HEK293T (cell line): Measurements from ENCODE around the gene ZCCHC24.

Source experiments
- CTCF ChIA-PET: fragments of 350-600 bp; formaldehyde crosslinking; extraction: SDS; loops from one replicate; lab custom pipeline; 2021; ENCODE audit warnings: antibody characterized with exemption, inconsistent platforms; lab: Yijun Ruan, JAX
- POLR2A ChIA-PET: fragments of 350-600 bp; formaldehyde crosslinking; extraction: SDS; loops from one replicate; lab custom pipeline; 2020; ENCODE audit warnings: antibody characterized with exemption, inconsistent platforms; lab: Yijun Ruan, JAX
- DNase-seq: peaks from one replicate; pipeline ENCODE4 v3.0.0; 2012; ENCODE audit warnings: mixed read lengths; ENCODE audit errors: extremely low spot score
- ARNT ChIP-seq: fragments of 450-650 bp; IDR thresholded peaks from 2 replicates; pipeline ENCODE4 v1.6.1; 2017; ENCODE audit warnings: mild to moderate bottlenecking
- BHLHE40 ChIP-seq: fragments of 450-650 bp; IDR thresholded peaks from 2 replicates; pipeline ENCODE4 v1.6.1; 2016; ENCODE audit warnings: mild to moderate bottlenecking, moderate library complexity, borderline replicate concordance
- CTBP1 ChIP-seq: fragments of 450-650 bp; IDR thresholded peaks from 2 replicates; pipeline ENCODE4 v1.6.1; 2016; ENCODE audit warnings: borderline replicate concordance
- ELF4 ChIP-seq: fragments of 450-650 bp; IDR thresholded peaks from 2 replicates; pipeline ENCODE4 v1.6.1; 2017; ENCODE audit warnings: antibody characterized with exemption
- FOXA1 ChIP-seq: fragments of 450-650 bp; IDR thresholded peaks from 2 replicates; pipeline ENCODE4 v1.6.1; 2016; ENCODE audit warnings: mild to moderate bottlenecking
- FOXK2 ChIP-seq: fragments of 450-650 bp; IDR thresholded peaks from 2 replicates; pipeline ENCODE4 v1.6.1; 2016; ENCODE audit warnings: mild to moderate bottlenecking
- FOXM1 ChIP-seq: fragments of 450-650 bp; IDR thresholded peaks from 2 replicates; pipeline ENCODE4 v1.6.1; 2017; ENCODE audit warnings: mild to moderate bottlenecking, borderline replicate concordance
- HDGF ChIP-seq: fragments of 450-650 bp; IDR thresholded peaks from 2 replicates; pipeline ENCODE4 v1.6.1; 2017; ENCODE audit warnings: antibody characterized with exemption, borderline replicate concordance
- L3MBTL2 ChIP-seq: fragments of 450-650 bp; conservative IDR thresholded peaks from 2 replicates; pipeline ENCODE4 v1.6.1; 2016; ENCODE audit warnings: mild to moderate bottlenecking
- LEF1 ChIP-seq: fragments of 450-650 bp; IDR thresholded peaks from 2 replicates; pipeline ENCODE4 v1.6.1; 2017; ENCODE audit warnings: mild to moderate bottlenecking, borderline replicate concordance
- NFRKB ChIP-seq: fragments of 450-650 bp; IDR thresholded peaks from 2 replicates; pipeline ENCODE4 v1.6.1; 2016; ENCODE audit warnings: mild to moderate bottlenecking, moderate library complexity
- SP1 ChIP-seq: fragments of 450-650 bp; IDR thresholded peaks from 2 replicates; pipeline ENCODE4 v1.6.1; 2017
- SUZ12 ChIP-seq: fragments of 450-650 bp; IDR thresholded peaks from 2 replicates; pipeline ENCODE4 v1.6.1; 2016; ENCODE audit warnings: mild to moderate bottlenecking
- TARDBP ChIP-seq: fragments of 450-650 bp; IDR thresholded peaks from 2 replicates; pipeline ENCODE4 v1.6.1; 2016
- ZNF384 ChIP-seq: fragments of 450-650 bp; IDR thresholded peaks from 2 replicates; pipeline ENCODE4 v1.6.1; 2016
- TF ChIP-seq, protein P1 (sequence below): fragments of 450-650 bp; IDR thresholded peaks from 2 replicates; pipeline ENCODE4 v1.6.1; 2016

Gene ZCCHC24

DNA sequence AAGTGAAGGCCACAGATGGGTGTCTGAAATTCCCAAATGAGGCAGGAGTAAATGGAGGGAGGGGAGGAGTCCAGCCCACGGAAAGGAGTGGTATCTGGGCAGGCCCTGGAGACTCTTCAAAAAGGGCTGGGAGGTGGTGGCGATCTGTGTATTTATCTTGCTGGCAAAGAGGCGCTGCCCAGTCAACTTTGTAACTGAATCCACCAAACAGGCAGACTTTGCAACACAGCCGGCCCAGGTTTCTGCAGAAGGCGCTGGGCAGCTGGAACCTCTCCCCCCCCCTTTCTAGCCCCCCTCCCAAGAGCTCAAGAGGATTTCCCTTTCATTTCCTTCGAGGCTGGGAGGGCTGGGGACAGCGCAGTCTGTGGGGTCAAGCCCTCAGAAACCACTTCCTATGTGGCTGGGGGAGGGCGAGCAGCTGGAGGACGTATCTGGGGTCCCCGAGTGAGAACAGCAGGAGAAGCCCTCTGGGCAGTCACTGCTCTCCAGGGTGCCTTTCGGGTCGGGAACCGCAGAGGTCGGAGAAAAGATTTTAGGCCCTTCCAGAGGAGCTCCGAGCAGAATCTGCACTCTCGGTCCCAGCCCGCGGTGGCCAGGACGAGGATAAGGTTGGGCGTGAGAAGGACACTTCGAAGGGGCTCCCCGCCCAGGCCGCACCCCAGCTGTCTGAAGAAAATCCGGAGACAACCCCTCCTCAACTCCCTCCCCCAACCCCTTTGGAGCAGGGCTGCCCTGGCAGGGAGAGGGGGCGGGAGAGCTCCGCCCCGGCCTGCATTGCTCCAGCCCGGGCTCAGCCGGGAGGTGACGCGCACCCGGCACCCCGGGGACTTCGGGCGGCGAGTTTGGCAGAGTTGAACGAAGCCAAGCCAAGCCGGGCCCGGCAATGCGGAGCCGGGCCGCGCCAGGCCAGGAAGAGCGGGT lies 965 bp downstream of the ZCCHC24 start:
- ChIA-PET CTCF (no interaction called here), POLR2A (interaction anchor here (0.7 to 2.7 kb wide), 4 partner anchors 9 to 99 kb away, joined by 3 to 11 read pairs (median 5); no protein-coding TSS in a partner anchor)
- DNase-seq: peak; percentile 57
- 0 out of 2 replicates have a peak, but pooled peaks have one; percentile 3 for TF ChIP-seq L3MBTL2
- TF ChIP-seq, protein P1, sequence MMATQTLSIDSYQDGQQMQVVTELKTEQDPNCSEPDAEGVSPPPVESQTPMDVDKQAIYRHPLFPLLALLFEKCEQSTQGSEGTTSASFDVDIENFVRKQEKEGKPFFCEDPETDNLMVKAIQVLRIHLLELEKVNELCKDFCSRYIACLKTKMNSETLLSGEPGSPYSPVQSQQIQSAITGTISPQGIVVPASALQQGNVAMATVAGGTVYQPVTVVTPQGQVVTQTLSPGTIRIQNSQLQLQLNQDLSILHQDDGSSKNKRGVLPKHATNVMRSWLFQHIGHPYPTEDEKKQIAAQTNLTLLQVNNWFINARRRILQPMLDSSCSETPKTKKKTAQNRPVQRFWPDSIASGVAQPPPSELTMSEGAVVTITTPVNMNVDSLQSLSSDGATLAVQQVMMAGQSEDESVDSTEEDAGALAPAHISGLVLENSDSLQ: no peak

DNA sequence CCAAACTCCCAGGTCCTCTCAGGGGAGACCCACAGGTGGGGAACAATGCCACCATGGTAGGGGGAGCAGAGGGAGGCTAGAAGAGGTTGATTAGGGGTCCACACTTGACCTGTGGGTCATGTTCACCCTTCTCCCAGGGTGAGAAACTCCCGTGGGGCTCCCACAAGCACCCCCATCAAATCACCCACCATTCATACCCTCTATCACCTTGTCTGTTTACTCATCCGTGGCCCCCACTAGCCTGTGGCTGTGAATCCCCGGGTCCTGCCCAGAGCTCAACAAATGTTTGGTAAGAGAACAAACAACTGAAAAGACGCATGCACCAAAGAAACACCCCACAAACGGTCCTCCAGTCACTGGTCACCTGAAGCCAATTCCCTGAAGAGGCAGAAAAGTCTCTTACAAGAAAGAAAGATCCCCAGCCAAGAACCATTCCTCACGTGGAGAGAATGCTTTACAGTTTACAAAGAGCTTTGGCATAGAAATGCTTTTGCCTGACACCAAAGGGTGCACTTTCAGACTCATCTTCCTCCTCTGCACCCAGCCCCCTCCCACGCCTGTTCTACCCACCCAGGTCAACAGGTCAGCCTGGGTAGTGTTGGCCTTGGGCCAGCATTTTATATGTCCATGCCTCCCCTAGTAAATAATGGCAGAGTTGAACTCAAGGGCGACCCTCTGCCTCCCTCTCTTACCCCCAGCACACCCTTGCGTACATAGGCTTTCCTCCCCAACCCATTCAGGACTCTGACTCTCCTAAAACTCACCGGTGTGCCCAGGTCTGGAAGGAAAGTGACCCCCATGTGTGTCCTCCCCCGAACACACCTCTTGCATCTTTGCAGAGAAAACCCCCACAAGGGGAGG lies 1.9 kb downstream of the ZCCHC24 start:
- CTCF ChIA-PET: no interaction called here
- POLR2A ChIA-PET: no interaction called here
- no peak for TF ChIP-seq ARNT
- no peak for TF ChIP-seq FOXK2
- no peak for TF ChIP-seq FOXM1
- TF ChIP-seq BHLHE40: no peak
- no peak for TF ChIP-seq TARDBP
- no peak for TF ChIP-seq L3MBTL2
- no peak for TF ChIP-seq CTBP1
- TF ChIP-seq SP1: no peak
- no peak for TF ChIP-seq NFRKB
- no peak for TF ChIP-seq LEF1
- no peak for TF ChIP-seq ELF4
- no peak for TF ChIP-seq ZNF384
- TF ChIP-seq SUZ12: no peak
- TF ChIP-seq, protein P1: no peak
- no peak for TF ChIP-seq HDGF
- no peak for TF ChIP-seq FOXA1
- DNase-seq: no peak

DNA sequence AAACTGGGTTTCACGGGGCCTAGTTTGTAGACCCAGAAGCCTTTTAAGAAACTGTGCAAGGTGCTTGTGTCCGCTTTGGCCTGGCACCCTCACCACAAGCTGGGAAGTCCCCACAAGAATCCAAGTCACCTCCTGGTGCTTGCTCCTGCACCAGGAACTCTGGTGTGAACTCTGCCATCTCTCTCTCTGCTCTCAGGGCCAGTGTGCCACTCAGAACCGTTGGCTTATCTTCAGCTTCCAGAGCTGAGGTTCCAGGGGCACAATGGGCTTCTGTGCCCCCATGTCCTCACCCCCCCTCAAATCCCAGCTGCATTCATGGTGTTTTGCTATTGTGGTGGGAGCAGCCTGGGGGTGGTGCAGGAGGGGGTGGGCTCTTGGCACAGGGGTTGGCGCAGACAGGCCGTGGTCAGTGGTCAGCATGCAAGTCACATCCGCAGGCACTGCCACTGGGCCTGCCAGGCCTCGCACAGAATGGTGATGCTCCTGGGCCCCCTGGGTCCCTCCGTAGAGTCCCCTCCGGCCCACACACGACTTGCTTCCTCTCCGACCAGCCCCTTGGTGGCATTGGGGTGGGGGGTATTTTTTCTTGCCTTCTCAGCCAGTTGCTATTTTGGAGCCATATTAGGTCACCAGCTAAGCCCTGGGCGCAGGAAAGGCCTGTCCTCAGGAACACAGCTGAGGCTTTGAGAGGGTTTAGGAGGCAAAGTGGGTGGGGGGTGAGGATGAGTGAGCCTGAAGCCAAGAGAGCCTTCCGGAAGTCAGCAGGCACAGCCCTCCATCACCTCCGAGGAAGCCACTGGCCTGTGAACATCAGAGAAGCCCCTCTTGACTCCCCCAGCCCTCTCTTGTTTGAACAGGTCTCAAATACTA lies 3.0 kb downstream of the ZCCHC24 start:
- no peak for TF ChIP-seq ZNF384
- no peak for TF ChIP-seq SP1
- TF ChIP-seq TARDBP: no peak
- TF ChIP-seq FOXM1: no peak
- no peak for TF ChIP-seq HDGF
- TF ChIP-seq SUZ12: no peak
- TF ChIP-seq FOXK2: no peak
- TF ChIP-seq CTBP1: no peak
- no peak for TF ChIP-seq ARNT
- TF ChIP-seq LEF1: no peak
- no peak for TF ChIP-seq FOXA1
- no peak for TF ChIP-seq BHLHE40
- no peak for TF ChIP-seq L3MBTL2
- no peak for TF ChIP-seq ELF4
- TF ChIP-seq NFRKB: no peak
- TF ChIP-seq, protein P1: no peak
- ChIA-PET CTCF (no interaction called here), POLR2A (interaction anchor here (1.7 kb wide), 1 partner anchor 12 kb away, joined by 6 read pairs; no protein-coding TSS in a partner anchor)
- DNase-seq: no peak

DNA sequence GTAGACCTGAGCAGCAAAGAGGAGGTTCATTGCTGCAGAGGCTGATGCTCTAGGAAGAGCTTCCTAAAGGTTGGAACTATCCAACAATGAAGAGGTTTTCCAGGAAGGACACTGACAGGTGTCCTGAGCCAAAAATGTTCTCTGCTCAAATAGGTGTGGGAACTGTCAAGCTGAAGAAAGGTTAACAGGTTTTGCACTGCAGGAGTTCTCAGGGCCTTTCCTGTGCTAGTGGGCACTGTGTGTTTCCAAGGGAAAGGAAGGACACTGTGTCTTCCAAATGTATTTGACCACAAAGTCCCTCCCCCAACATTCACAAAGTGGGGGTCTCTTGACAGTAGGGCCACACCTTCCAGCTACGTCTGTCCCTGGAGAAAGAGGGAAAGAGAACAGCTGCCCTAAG lies 4.0 kb downstream of the ZCCHC24 start:
- no peak for DNase-seq
- TF ChIP-seq, protein P1: no peak
- TF ChIP-seq BHLHE40: no peak
- TF ChIP-seq TARDBP: no peak
- TF ChIP-seq CTBP1: no peak
- TF ChIP-seq SUZ12: no peak
- TF ChIP-seq FOXA1: no peak
- TF ChIP-seq SP1: no peak
- ChIA-PET POLR2A (interaction anchor here (1.7 kb wide), 1 partner anchor 11 kb away, joined by 6 read pairs; no protein-coding TSS in a partner anchor), CTCF (no interaction called here)
